Neural cell (in vitro differentiated cells): Measurements from ENCODE around the gene CSRNP3. TPM values are rescaled to one million over a fixed set of nuclear protein-coding genes. Genes with fewer than 3 reads are reported as not detected.

Experiments
- H2AFZ ChIP-seq: fragments of 200-600, 300-800 bp; sonication (generic), shearing (Covaris generic); 2 replicates; pipeline ENCODE4 v1.6.0; 2014; ENCODE audit warnings: low read depth, mild to moderate bottlenecking, antibody characterized with exemption, low read length, moderate library complexity
- H3F3A ChIP-seq: fragments of 200-600 bp; shearing (Covaris generic); 2 replicates; pipeline ENCODE4 v1.6.1; 2016; ENCODE audit warnings: mild to moderate bottlenecking, moderate library complexity, mixed read lengths, antibody characterized with exemption, low read length; ENCODE audit not compliant: insufficient read depth, poor library complexity, severe bottlenecking
- H3K27ac ChIP-seq: fragments of 200-600, 300-800 bp; sonication (generic), shearing (Covaris generic); 2 replicates; pipeline ENCODE4 v1.5.1; 2014; ENCODE audit warnings: mild to moderate bottlenecking, low read length, moderate library complexity
- H3K27me3 ChIP-seq: fragments of 300-800, 200-600 bp; sonication (generic), shearing (Covaris generic); 2 replicates; pipeline ENCODE4 v1.6.0; 2014; ENCODE audit warnings: mild to moderate bottlenecking, low read depth, low read length, moderate library complexity; ENCODE audit not compliant: insufficient read depth
- H3K36me3 ChIP-seq: fragments of 300-800, 200-600 bp; sonication (generic), shearing (Covaris generic); 2 replicates; pipeline ENCODE4 v1.5.1; 2014; ENCODE audit warnings: mild to moderate bottlenecking, antibody characterized with exemption, low read length, moderate library complexity; ENCODE audit not compliant: insufficient read depth
- H3K4me2 ChIP-seq: fragments of 300-800, 200-600 bp; sonication (generic), shearing (Covaris generic); 2 replicates; pipeline ENCODE4 v1.6.0; 2014; ENCODE audit warnings: mild to moderate bottlenecking, low read length
- H3K4me3 ChIP-seq: fragments of 300-800, 200-600 bp; sonication (generic), shearing (Covaris generic); 2 replicates; pipeline ENCODE4 v1.5.1; 2014; ENCODE audit warnings: mild to moderate bottlenecking, low read length, moderate library complexity
- H3K79me2 ChIP-seq: fragments of 200-600 bp; shearing (Covaris generic); replicated peaks from 2 replicates; pipeline ENCODE4 v1.6.0; 2014; ENCODE audit warnings: mild to moderate bottlenecking, low read length, moderate library complexity; ENCODE audit not compliant: insufficient read depth
- H3K9ac ChIP-seq: fragments of 300-800, 200-600 bp; sonication (generic), shearing (Covaris generic); 2 replicates; pipeline ENCODE4 v1.6.1; 2016; ENCODE audit warnings: mild to moderate bottlenecking, low read length, mixed read lengths
- H3K9me2 ChIP-seq: fragments of 200-600 bp; shearing (Covaris generic); 2 replicates; pipeline ENCODE4 v1.6.1; 2016; ENCODE audit warnings: mild to moderate bottlenecking, low read length, mixed read lengths; ENCODE audit not compliant: insufficient read depth
- H3K9me3 ChIP-seq: fragments of 200-600, 300-800 bp; sonication (generic), shearing (Covaris generic); 2 replicates; pipeline ENCODE4 v1.6.1; 2016; ENCODE audit warnings: mild to moderate bottlenecking, mixed run types, low read length, moderate library complexity, mixed read lengths
- H4K20me1 ChIP-seq: fragments of 200-600 bp; shearing (Covaris generic); 2 replicates; pipeline ENCODE4 v1.6.1; 2016; ENCODE audit warnings: mild to moderate bottlenecking, mixed run types; ENCODE audit not compliant: insufficient read depth
- CTCF ChIP-seq: fragments of 450-650 bp; IDR thresholded peaks from 2 replicates; pipeline ENCODE4 v1.5.1; 2014; ENCODE audit warnings: antibody characterized with exemption, mild to moderate bottlenecking, moderate library complexity; ENCODE audit not compliant: poor library complexity, severe bottlenecking
- EP300 ChIP-seq: fragments of 450-650 bp; conservative IDR thresholded peaks from 2 replicates; pipeline ENCODE4 v1.6.1; 2014; ENCODE audit warnings: antibody characterized with exemption, mild to moderate bottlenecking, moderate library complexity; ENCODE audit not compliant: poor library complexity, severe bottlenecking
- EZH2 ChIP-seq: fragments of 200-600, 300-800 bp; shearing (Covaris generic), sonication (generic); IDR thresholded peaks from 2 replicates; pipeline ENCODE4 v1.6.1; 2014; ENCODE audit warnings: antibody characterized with exemption, low read length, borderline replicate concordance, mild to moderate bottlenecking; ENCODE audit not compliant: insufficient read depth, poor library complexity, severe bottlenecking
- MXI1 ChIP-seq: fragments of 450-650 bp; conservative IDR thresholded peaks from 2 replicates; pipeline ENCODE4 v1.6.1; 2014; ENCODE audit warnings: antibody characterized with exemption, mild to moderate bottlenecking; ENCODE audit not compliant: poor library complexity, severe bottlenecking
- POLR2AphosphoS5 ChIP-seq: IDR thresholded peaks from 2 replicates; pipeline ENCODE4 v1.6.1; 2012
- RAD21 ChIP-seq: fragments of 450-650 bp; conservative IDR thresholded peaks from 2 replicates; pipeline ENCODE4 v1.6.1; 2014; ENCODE audit warnings: antibody characterized with exemption, mild to moderate bottlenecking, moderate library complexity
- REST ChIP-seq: IDR thresholded peaks from 2 replicates; pipeline ENCODE4 v1.6.1; 2012; ENCODE audit warnings: borderline replicate concordance
- SMC3 ChIP-seq: fragments of 450-650 bp; conservative IDR thresholded peaks from 2 replicates; pipeline ENCODE4 v1.6.1; 2014; ENCODE audit warnings: antibody characterized with exemption, mild to moderate bottlenecking, moderate library complexity; ENCODE audit not compliant: poor library complexity
- TAF1 ChIP-seq: IDR thresholded peaks from 2 replicates; pipeline ENCODE4 v1.6.1; 2012; ENCODE audit warnings: low read depth
- polyA plus RNA-seq: library from polyadenylated mRNA; depleted of rRNA; stranded (reverse); fragments of >200 nt; gene quantifications from 2 replicates; pipeline ENCODE4 v1.2.3, GENCODE V29; 2014

The CSRNP3 gene
- polyA plus RNA-seq, 1 donor from 2014 or later, result 66.6 TPM

GRCh38 chr2:165648801-165649200 lies 179.3 kb downstream of the CSRNP3 start:
- peaks cover 41% of the 10 kb centered on the region for H3K79me2 ChIP-seq

GRCh38 chr2:165651233-165651632 lies 181.7 kb downstream of the CSRNP3 start:
- H2AFZ ChIP-seq, result no peak overlapping the region
- no peaks in the 10 kb centered on the region for H3K36me3 ChIP-seq
- H3K9ac ChIP-seq, result no peak overlapping the region
- no peaks in the 10 kb centered on the region for H3K27me3 ChIP-seq
- H4K20me1 ChIP-seq, result no peaks in the 10 kb centered on the region
- no peak overlapping the region for H3K4me3 ChIP-seq
- no peak overlapping the region for H3K27ac ChIP-seq
- H3K9me3 ChIP-seq, result no peaks in the 10 kb centered on the region
- H3K9me2 ChIP-seq, result no peaks in the 10 kb centered on the region
- peaks cover 4% of the 10 kb centered on the region for H3F3A ChIP-seq
- no peak for TF ChIP-seq MXI1
- no peak for TF ChIP-seq EZH2
- no peak for TF ChIP-seq POLR2AphosphoS5
- TF ChIP-seq EP300, result no peak
- no peak for TF ChIP-seq CTCF
- no peak for TF ChIP-seq RAD21
- no peak for TF ChIP-seq SMC3
- no peak for TF ChIP-seq TAF1
- TF ChIP-seq REST, result no peak
- peaks cover 32% of the 10 kb centered on the region for H3K79me2 ChIP-seq
- no peak overlapping the region for H3K4me2 ChIP-seq

More at GRCh38 chr2:165648801-165649200, 179.3 kb downstream of the CSRNP3 start:
- TF ChIP-seq POLR2AphosphoS5 (peak; percentile 81), EP300 (peak; percentile 87), REST (no peak)
- Histone ChIP-seq H4K20me1 (no peaks in the 10 kb centered on the region), H3K4me3 (peak overlapping the region; percentile 40), H3K27me3 (no peaks in the 10 kb centered on the region), H2AFZ (no peak overlapping the region), H3K4me2 (peak overlapping the region; percentile 68), H3K36me3 (no peaks in the 10 kb centered on the region), H3F3A (peaks cover 4% of the 10 kb centered on the region), H3K9ac (peak overlapping the region; percentile 32), H3K9me3 (no peaks in the 10 kb centered on the region), H3K9me2 (no peaks in the 10 kb centered on the region), H3K27ac (peak overlapping the region; percentile 74)
